ENCODE data around the gene LAG3.

The LAG3 gene

DNA sequence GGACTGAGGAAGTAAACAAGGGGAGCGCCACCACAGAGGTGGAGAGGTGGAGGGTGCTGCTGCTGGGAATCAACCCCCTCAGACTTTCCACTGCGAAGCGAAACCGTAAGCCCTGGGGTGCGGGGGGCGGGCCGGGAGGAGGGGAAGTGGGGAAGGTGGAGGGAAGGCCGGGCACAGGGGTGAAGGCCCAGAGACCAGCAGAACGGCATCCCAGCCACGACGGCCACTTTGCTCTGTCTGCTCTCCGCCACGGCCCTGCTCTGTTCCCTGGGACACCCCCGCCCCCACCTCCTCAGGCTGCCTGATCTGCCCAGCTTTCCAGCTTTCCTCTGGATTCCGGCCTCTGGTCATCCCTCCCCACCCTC is at the start of gene LAG3:
TSS of gene LAG3 (plus strand) at position 190 of the 365 bp plus-strand sequence. CDS start 333 bp downstream, outside the sequence.
- Histone ChIP-seq H3K36me3 (ENCODE audit: insufficient read depth, low read length) (no peaks in the 10 kb centered on the region), H3K27me3 (ENCODE audit: insufficient read depth, low read length) (no peaks in the 10 kb centered on the region), H3K4me3 (ENCODE audit: low read depth, low read length) (no peak within 1 kb of the TSS)

DNA sequence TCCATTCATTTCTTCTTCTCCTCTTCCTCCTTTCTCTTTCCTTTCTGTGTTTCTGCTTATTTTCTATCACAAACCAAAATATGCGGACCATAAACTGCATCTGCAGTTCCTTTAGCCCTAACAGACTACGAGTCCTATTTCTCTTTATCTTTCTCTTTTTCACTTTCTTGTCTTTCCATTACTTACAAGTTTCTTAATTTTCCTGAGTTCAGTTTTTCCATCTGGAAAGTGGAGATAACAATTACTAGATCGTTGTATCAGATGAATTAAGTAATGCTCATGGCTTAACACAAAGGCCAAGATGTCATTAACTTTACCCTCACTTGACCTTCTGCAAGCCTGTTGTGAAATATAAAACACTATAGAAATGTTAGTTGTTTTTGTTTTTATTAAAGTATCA is 49.5 kb upstream of the LAG3 start:
- Histone ChIP-seq H2AFZ (ENCODE audit: low read length, unreplicated experiment) (no peak overlapping the region), H3K4me1 (ENCODE audit: control insufficient read depth, insufficient read depth, low read length, unreplicated experiment) (peaks cover 10% of the 10 kb centered on the region)

More for the DNA sequence above, at the start of gene LAG3:
- H2AFZ ChIP-seq (ENCODE audit: low read length, unreplicated experiment) = no peak within 1 kb of the TSS
- H3K4me1 ChIP-seq (ENCODE audit: control insufficient read depth, insufficient read depth, low read length, unreplicated experiment) = peaks cover 14% of the 10 kb centered on the region
- peaks cover 17% of the 10 kb centered on the region for H3K79me2 ChIP-seq (ENCODE audit: control insufficient read depth, insufficient read depth, low read length, unreplicated experiment)
- no peak within 1 kb of the TSS for H3K27ac ChIP-seq (ENCODE audit: low read depth, low read length)

DNA sequence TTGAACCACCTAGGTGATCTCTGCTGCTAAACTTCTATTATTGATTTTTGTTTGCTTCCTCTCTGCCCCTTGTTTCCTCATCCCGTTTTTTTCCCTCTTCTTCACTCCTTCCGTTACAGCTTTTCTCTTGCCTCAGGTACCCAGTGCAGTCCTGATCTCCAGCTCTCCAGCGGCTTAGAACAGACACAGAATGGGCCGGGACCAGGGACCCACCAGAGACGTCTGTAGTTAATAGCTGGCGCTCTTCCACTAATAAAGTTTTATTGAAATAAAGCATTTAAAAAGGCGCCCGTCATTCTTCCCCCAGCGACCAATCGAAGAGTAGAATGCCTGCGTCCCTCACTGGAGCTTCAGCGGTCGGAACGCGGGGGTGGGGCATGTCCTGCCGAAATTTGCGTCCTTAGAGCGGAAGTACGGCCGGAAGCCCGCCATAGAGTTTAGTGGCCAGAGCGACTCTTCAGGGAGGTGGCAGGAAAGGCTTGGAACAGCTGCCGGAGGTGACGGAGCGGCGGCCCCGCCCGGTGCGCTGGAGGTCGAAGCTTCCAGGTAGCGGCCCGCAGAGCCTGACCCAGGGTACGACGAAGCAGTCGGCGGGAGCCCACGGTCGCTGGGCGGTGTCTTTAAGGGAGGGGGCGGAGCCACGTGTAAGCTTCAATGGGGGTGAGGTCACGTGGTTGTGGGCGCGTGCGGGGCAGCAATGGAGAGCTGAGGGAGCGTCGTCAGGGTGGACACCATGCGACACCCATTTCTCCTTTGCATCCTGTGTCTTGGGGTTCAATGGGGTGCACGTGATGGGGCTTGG is 48.5 kb upstream of the LAG3 start, which contains the start of gene COPS7A:
TSS of gene COPS7A (plus strand) at position 440 of the 802 bp plus-strand sequence. CDS start 611 bp downstream, outside the sequence.
- Histone ChIP-seq H3K27me3 (ENCODE audit: insufficient read depth, low read length) (no peaks in the 10 kb centered on the region), H3K36me3 (ENCODE audit: insufficient read depth, low read length) (no peaks in the 10 kb centered on the region), H3K79me2 (ENCODE audit: control insufficient read depth, insufficient read depth, low read length, unreplicated experiment) (peaks cover 14% of the 10 kb centered on the region), H2AFZ (ENCODE audit: low read length, unreplicated experiment) (peak within 1 kb of the TSS; percentile 96), H3K4me3 (ENCODE audit: low read depth, low read length) (peak within 1 kb of the TSS; percentile 89), H3K27ac (ENCODE audit: low read depth, low read length) (peak within 1 kb of the TSS; percentile 78), H3K4me1 (ENCODE audit: control insufficient read depth, insufficient read depth, low read length, unreplicated experiment) (peaks cover 10% of the 10 kb centered on the region)

More for the DNA sequence above, 49.5 kb upstream of the LAG3 start:
- Histone ChIP-seq H3K27ac (ENCODE audit: low read depth, low read length) (peak overlapping the region; percentile 78; the same call in 1 of the 2 replicates), H3K27me3 (ENCODE audit: insufficient read depth, low read length) (no peaks in the 10 kb centered on the region), H3K36me3 (ENCODE audit: insufficient read depth, low read length) (no peaks in the 10 kb centered on the region), H3K79me2 (ENCODE audit: control insufficient read depth, insufficient read depth, low read length, unreplicated experiment) (peaks cover 14% of the 10 kb centered on the region), H3K4me3 (ENCODE audit: low read depth, low read length) (peak overlapping the region; percentile 89; the same call in 1 of the 2 replicates)

DNA sequence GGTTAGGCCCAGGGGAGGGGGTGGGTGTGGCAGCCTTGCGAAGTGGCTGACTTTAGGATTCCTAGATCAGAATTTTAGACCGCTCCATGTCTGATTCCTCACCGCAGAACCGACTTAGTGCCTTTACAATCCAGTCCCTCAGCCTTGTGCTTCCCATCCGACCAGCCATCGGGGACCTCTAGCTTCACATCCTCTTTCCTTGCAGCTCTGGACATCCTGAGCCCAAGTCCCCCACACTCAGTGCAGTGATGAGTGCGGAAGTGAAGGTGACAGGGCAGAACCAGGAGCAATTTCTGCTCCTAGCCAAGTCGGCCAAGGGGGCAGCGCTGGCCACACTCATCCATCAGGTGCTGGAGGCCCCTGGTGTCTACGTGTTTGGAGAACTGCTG is 47.9 kb upstream of the LAG3 start:
- Histone ChIP-seq H3K4me1 (ENCODE audit: control insufficient read depth, insufficient read depth, low read length, unreplicated experiment) (peaks cover 10% of the 10 kb centered on the region), H3K79me2 (ENCODE audit: control insufficient read depth, insufficient read depth, low read length, unreplicated experiment) (peaks cover 14% of the 10 kb centered on the region), H3K4me3 (ENCODE audit: low read depth, low read length) (peak overlapping the region; percentile 89), H2AFZ (ENCODE audit: low read length, unreplicated experiment) (peak overlapping the region; percentile 23), H3K27me3 (ENCODE audit: insufficient read depth, low read length) (no peaks in the 10 kb centered on the region), H3K27ac (ENCODE audit: low read depth, low read length) (peak overlapping the region; percentile 78), H3K36me3 (ENCODE audit: insufficient read depth, low read length) (no peaks in the 10 kb centered on the region)

DNA sequence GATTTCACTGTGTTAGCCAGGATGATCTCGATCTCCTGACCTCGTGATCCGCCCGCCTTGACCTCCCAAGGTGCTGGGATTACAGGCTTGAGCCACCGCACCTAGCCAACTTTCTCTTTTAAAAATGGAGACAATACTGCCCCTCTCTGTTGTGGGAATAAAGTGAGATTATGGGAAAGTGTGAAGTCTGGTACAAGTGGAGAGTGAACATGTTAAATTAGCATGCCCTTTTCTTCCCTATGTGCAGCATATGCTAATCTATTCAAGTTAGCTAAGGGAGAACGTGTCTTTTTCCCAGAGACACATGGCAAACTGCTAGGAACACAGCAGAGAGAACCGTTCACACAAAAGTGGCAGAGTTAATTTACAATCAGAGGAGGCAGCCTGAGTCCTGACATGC is 47.0 kb upstream of the LAG3 start:
- Histone ChIP-seq H3K4me3 (ENCODE audit: low read depth, low read length) (peak overlapping the region; percentile 35; the same call in 1 of the 2 replicates), H3K27me3 (ENCODE audit: insufficient read depth, low read length) (no peaks in the 10 kb centered on the region), H3K4me1 (ENCODE audit: control insufficient read depth, insufficient read depth, low read length, unreplicated experiment) (peaks cover 10% of the 10 kb centered on the region), H3K79me2 (ENCODE audit: control insufficient read depth, insufficient read depth, low read length, unreplicated experiment) (peaks cover 14% of the 10 kb centered on the region), H3K36me3 (ENCODE audit: insufficient read depth, low read length) (peaks cover under 1% of the 10 kb centered on the region; the same call in 1 of the 2 replicates), H2AFZ (ENCODE audit: low read length, unreplicated experiment) (no peak overlapping the region), H3K27ac (ENCODE audit: low read depth, low read length) (no peak overlapping the region)

DNA sequence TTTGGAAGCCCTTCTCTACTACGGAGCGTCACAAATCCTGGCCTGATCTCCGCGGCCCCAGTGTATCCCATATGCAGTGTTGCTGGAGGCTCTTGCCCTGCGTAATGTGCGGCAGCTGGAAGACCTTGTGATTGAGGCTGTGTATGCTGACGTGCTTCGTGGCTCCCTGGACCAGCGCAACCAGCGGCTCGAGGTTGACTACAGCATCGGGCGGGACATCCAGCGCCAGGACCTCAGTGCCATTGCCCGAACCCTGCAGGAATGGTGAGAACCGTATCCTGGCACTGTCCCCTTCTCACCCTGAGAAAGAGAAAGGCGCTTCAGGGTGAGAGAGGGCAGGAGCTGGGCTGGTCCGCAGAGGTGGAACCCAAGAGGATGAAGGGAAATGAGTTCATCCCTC is 43.1 kb upstream of the LAG3 start:
- peaks cover 14% of the 10 kb centered on the region for H3K79me2 ChIP-seq (ENCODE audit: control insufficient read depth, insufficient read depth, low read length, unreplicated experiment)
- peaks cover 10% of the 10 kb centered on the region for H3K4me1 ChIP-seq (ENCODE audit: control insufficient read depth, insufficient read depth, low read length, unreplicated experiment)
- no peaks in the 10 kb centered on the region for H3K27me3 ChIP-seq (ENCODE audit: insufficient read depth, low read length)
- H2AFZ ChIP-seq (ENCODE audit: low read length, unreplicated experiment) = no peak overlapping the region
- H3K4me3 ChIP-seq (ENCODE audit: low read depth, low read length) = no peak overlapping the region
- peaks cover 7% of the 10 kb centered on the region; the same call in 1 of the 2 replicates for H3K36me3 ChIP-seq (ENCODE audit: insufficient read depth, low read length)
- no peak overlapping the region for H3K27ac ChIP-seq (ENCODE audit: low read depth, low read length)

DNA sequence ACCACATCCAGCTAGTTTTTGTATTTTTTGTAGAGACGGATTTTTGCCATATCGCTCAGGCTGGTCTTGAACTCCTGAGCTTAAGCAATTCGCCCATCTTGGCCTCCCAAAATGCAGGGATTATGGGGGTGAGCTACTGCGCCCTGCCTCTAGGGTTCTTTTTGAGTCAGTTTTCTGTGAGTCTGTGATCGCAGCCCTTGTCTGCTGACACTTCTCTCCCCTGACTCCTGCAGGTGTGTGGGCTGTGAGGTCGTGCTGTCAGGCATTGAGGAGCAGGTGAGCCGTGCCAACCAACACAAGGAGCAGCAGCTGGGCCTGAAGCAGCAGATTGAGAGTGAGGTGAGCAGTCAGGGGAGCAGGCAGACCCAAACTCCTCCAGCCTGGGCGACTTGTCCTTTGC is 42.2 kb upstream of the LAG3 start:
- Histone ChIP-seq H3K4me1 (ENCODE audit: control insufficient read depth, insufficient read depth, low read length, unreplicated experiment) (peaks cover 11% of the 10 kb centered on the region), H3K4me3 (ENCODE audit: low read depth, low read length) (no peak overlapping the region), H3K27me3 (ENCODE audit: insufficient read depth, low read length) (no peaks in the 10 kb centered on the region), H3K27ac (ENCODE audit: low read depth, low read length) (no peak overlapping the region), H3K36me3 (ENCODE audit: insufficient read depth, low read length) (peaks cover 7% of the 10 kb centered on the region; the same call in 1 of the 2 replicates), H2AFZ (ENCODE audit: low read length, unreplicated experiment) (no peak overlapping the region), H3K79me2 (ENCODE audit: control insufficient read depth, insufficient read depth, low read length, unreplicated experiment) (peaks cover 6% of the 10 kb centered on the region)

DNA sequence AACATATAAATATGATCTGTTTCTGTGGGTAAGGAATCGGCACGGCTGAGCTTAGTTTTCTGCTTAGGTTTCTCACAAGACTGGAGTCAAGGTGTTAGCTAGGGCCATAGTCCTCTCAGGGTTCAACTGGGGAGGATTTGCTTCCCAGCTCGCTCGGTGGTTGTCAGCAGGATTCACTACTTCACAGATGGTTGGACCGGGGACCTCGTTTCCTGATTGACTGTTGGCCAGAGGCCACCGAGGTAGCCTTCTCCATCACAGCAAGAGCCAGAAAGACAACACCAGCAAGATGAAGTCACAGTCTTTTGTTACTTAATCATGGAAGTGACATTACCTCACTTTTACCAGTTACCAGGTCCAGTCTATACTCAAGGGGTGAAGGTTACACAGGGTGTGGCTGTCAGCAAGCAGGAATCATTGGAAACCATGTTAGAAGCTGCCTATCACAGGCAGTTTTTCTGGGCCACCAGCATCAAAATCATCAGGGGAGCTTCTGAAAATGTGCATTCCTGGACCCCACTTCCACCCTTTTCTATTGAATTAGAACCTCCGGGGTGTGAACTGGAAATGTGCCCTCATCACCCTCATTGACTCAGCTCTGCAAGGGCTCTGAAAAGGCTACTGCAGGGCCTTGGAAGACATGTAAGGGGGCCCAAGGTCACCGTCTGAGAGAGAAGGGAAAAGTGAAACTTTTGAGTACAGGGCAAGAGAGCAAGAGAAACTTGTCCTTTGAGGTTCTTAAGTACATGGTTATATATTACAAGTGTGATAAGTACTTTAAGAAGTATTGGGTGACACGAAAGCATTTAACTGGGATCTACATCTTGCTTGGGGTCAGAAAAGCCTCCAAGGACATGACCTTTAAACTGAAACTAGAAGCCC is 37.6 kb upstream of the LAG3 start:
- Histone ChIP-seq H3K27me3 (ENCODE audit: insufficient read depth, low read length) (no peaks in the 10 kb centered on the region), H2AFZ (ENCODE audit: low read length, unreplicated experiment) (no peak overlapping the region), H3K36me3 (ENCODE audit: insufficient read depth, low read length) (peaks cover 11% of the 10 kb centered on the region; the same call in 1 of the 2 replicates), H3K27ac (ENCODE audit: low read depth, low read length) (no peak overlapping the region), H3K79me2 (ENCODE audit: control insufficient read depth, insufficient read depth, low read length, unreplicated experiment) (no peaks in the 10 kb centered on the region), H3K4me1 (ENCODE audit: control insufficient read depth, insufficient read depth, low read length, unreplicated experiment) (peaks cover 18% of the 10 kb centered on the region), H3K4me3 (ENCODE audit: low read depth, low read length) (no peak overlapping the region)

DNA sequence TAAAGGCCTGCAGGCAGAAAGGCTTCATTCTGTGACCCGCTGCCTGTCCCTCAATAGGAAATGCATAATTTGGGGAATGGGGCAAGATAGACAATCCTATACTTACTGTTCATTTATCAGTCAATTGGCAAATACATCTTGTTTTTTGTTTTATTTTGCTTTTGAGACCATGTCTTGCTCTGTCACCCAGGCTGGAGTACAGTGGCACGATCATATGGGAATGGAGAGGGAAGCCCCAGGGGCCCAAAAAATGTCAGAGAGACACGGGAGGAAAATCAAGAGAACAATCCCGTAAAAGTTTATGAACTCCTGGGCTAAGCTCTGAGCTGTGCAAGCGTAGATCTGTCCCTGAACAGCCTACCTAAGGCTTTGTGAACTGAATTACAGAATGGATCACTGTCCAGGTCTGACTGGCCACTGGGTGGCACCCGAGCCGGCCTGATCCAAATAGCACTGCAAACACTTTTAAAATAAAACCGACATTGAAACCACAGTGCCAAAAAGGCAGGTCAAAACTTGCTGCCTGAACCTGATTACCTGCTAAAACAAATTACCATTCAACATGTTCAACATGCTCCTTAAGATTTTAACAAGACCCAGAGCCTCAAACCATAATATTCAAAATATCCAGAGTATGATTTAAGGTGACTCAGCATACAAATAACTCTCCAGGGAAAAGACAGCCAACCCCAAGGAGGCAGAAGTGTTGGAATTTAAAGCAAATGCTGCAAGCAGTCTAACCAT is 36.7 kb upstream of the LAG3 start:
- Histone ChIP-seq H3K36me3 (ENCODE audit: insufficient read depth, low read length) (peaks cover 8% of the 10 kb centered on the region; the same call in 1 of the 2 replicates), H2AFZ (ENCODE audit: low read length, unreplicated experiment) (peak overlapping the region; percentile 34), H3K4me3 (ENCODE audit: low read depth, low read length) (no peak overlapping the region), H3K27me3 (ENCODE audit: insufficient read depth, low read length) (no peaks in the 10 kb centered on the region), H3K79me2 (ENCODE audit: control insufficient read depth, insufficient read depth, low read length, unreplicated experiment) (no peaks in the 10 kb centered on the region), H3K4me1 (ENCODE audit: control insufficient read depth, insufficient read depth, low read length, unreplicated experiment) (peaks cover 18% of the 10 kb centered on the region), H3K27ac (ENCODE audit: low read depth, low read length) (peak overlapping the region; percentile 30)

DNA sequence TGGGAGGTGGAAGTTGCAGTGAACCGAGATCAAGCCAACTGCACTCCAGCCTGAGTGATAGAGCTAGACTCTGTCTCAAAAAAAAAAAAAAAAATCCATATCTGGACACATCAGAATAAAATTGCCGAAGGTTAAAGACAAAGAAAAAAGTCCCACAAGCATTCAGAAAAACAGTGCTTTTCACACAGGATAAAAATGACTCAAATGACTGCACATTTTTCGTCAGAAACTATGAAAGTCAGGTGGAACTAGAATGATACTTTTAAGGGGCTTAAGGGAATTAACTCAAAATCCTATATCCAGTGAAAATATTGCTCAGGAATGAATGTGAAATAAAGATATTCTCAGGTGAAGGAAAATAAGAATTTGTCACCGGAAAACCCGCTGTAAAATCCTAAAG is 35.6 kb upstream of the LAG3 start:
- H3K27ac ChIP-seq (ENCODE audit: low read depth, low read length) = no peak overlapping the region
- H3K36me3 ChIP-seq (ENCODE audit: insufficient read depth, low read length) = 0 out of 2 replicates have a peak, but pooled peaks cover 4% of the 10 kb centered on the region

More for the DNA sequence above, 35.6 kb upstream of the LAG3 start:
- Histone ChIP-seq H3K4me3 (ENCODE audit: low read depth, low read length) (no peak overlapping the region), H3K79me2 (ENCODE audit: control insufficient read depth, insufficient read depth, low read length, unreplicated experiment) (no peaks in the 10 kb centered on the region), H2AFZ (ENCODE audit: low read length, unreplicated experiment) (no peak overlapping the region), H3K4me1 (ENCODE audit: control insufficient read depth, insufficient read depth, low read length, unreplicated experiment) (peaks cover 18% of the 10 kb centered on the region), H3K27me3 (ENCODE audit: insufficient read depth, low read length) (no peaks in the 10 kb centered on the region)
